Loucy (cell line): ENCODE data around the gene GDI2.

Experiments used
- H2AFZ ChIP-seq: fragments of 200-600 bp; sonication (generic); 2 replicates; pipeline ENCODE4 v1.6.0; 2016; ENCODE audit warnings: antibody characterized with exemption, mild to moderate bottlenecking, low read length, moderate library complexity
- H3F3A ChIP-seq: fragments of 200-600 bp; 2 replicates; pipeline ENCODE4 v1.6.0; 2016; ENCODE audit warnings: antibody characterized with exemption, low read depth, mild to moderate bottlenecking
- H3K27me3 ChIP-seq: fragments of 200-600 bp; sonication (generic); 2 replicates; pipeline ENCODE4 v1.6.1; 2014; ENCODE audit warnings: low read length, mild to moderate bottlenecking; ENCODE audit not compliant: insufficient read depth, poor library complexity, severe bottlenecking
- H3K36me3 ChIP-seq: fragments of 200-600 bp; sonication (generic); 2 replicates; pipeline ENCODE4 v1.6.1; 2016; ENCODE audit warnings: low read length; ENCODE audit not compliant: insufficient read depth
- H3K4me1 ChIP-seq: fragments of 200-600 bp; sonication (generic); 2 replicates; pipeline ENCODE4 v1.5.1; 2014; ENCODE audit warnings: low read length, mild to moderate bottlenecking; ENCODE audit not compliant: insufficient read depth, poor library complexity, severe bottlenecking
- H3K4me2 ChIP-seq: fragments of 200-600 bp; sonication (generic); 2 replicates; pipeline ENCODE4 v1.6.0; 2014; ENCODE audit warnings: antibody characterized with exemption, low read length, low read depth, mild to moderate bottlenecking; ENCODE audit not compliant: poor library complexity, severe bottlenecking
- H3K4me3 ChIP-seq: fragments of 200-600 bp; sonication (generic); 2 replicates; pipeline ENCODE4 v1.5.1; 2014; ENCODE audit warnings: low read length, mild to moderate bottlenecking, mixed read lengths; ENCODE audit not compliant: poor library complexity, severe bottlenecking
- H3K79me2 ChIP-seq: fragments of 200-600 bp; sonication (generic); 2 replicates; pipeline ENCODE4 v1.6.1; 2014; ENCODE audit warnings: low read length; ENCODE audit not compliant: insufficient read depth
- H3K9ac ChIP-seq: fragments of 200-600 bp; sonication (generic); 2 replicates; pipeline ENCODE4 v1.6.0; 2014; ENCODE audit warnings: mild to moderate bottlenecking, low read depth, low read length, moderate library complexity; ENCODE audit not compliant: poor library complexity, severe bottlenecking
- H3K9me2 ChIP-seq: fragments of 200-600 bp; sonication (generic); replicated peaks from 2 replicates; pipeline ENCODE4 v1.6.1; 2016; ENCODE audit warnings: low read depth, low read length, mixed read lengths
- H3K9me3 ChIP-seq: fragments of 200-600 bp; sonication (generic); 2 replicates; pipeline ENCODE4 v1.6.1; 2014; ENCODE audit warnings: mild to moderate bottlenecking, antibody characterized with exemption, low read length, low read depth; ENCODE audit not compliant: insufficient read depth
- H4K20me1 ChIP-seq: fragments of 200-600 bp; sonication (generic); 2 replicates; pipeline ENCODE4 v1.6.0; 2014; ENCODE audit warnings: antibody characterized with exemption, low read length, mild to moderate bottlenecking; ENCODE audit not compliant: insufficient read depth, poor library complexity, severe bottlenecking
- CTCF ChIP-seq: fragments of 200-600 bp; sonication (generic); conservative IDR thresholded peaks from 2 replicates; pipeline ENCODE4 v1.5.1; 2014; ENCODE audit warnings: mild to moderate bottlenecking, antibody characterized with exemption, low read length
- EZH2phosphoT487 ChIP-seq: fragments of 200-600 bp; IDR thresholded peaks from 2 replicates; pipeline ENCODE4 v1.6.1; 2018; ENCODE audit warnings: antibody characterized with exemption, mild to moderate bottlenecking, moderate library complexity, borderline replicate concordance

The GDI2 gene

GRCh38 chr10:5761220-5761619, 52.0 kb downstream of the GDI2 start:
- Histone ChIP-seq H3K9me2 (no peaks in the 10 kb centered on the region), H3K4me3 (no peak overlapping the region), H3K4me2 (no peak overlapping the region), H3K79me2 (no peaks in the 10 kb centered on the region), H4K20me1 (peaks cover 4% of the 10 kb centered on the region), H3K36me3 (peaks cover 96% of the 10 kb centered on the region), H3K4me1 (no peaks in the 10 kb centered on the region), H3K9me3 (no peaks in the 10 kb centered on the region), H3K27me3 (no peaks in the 10 kb centered on the region), H2AFZ (no peak overlapping the region), H3F3A (peaks cover 12% of the 10 kb centered on the region; the same call in 1 of the 2 replicates), H3K9ac (no peak overlapping the region)
- no peak for TF ChIP-seq EZH2phosphoT487
- no peak for TF ChIP-seq CTCF

GRCh38 chr10:5760515-5760914, 52.7 kb downstream of the GDI2 start:
- peaks cover 92% of the 10 kb centered on the region for H3K36me3 ChIP-seq
- H3F3A ChIP-seq = peaks cover 12% of the 10 kb centered on the region; the same call in 1 of the 2 replicates
- TF ChIP-seq EZH2phosphoT487 (no peak), CTCF (no peak)

GRCh38 chr10:5758927-5759326, 54.3 kb downstream of the GDI2 start:
- TF ChIP-seq EZH2phosphoT487 (no peak), CTCF (no peak)
- Histone ChIP-seq H3K4me1 (no peaks in the 10 kb centered on the region), H2AFZ (no peak overlapping the region), H3K4me3 (no peak overlapping the region), H3K79me2 (no peaks in the 10 kb centered on the region), H3K9ac (no peak overlapping the region), H4K20me1 (no peaks in the 10 kb centered on the region), H3F3A (peaks cover 6% of the 10 kb centered on the region; the same call in 1 of the 2 replicates), H3K4me2 (no peak overlapping the region), H3K36me3 (peaks cover 76% of the 10 kb centered on the region), H3K9me3 (no peaks in the 10 kb centered on the region), H3K27me3 (no peaks in the 10 kb centered on the region), H3K9me2 (no peaks in the 10 kb centered on the region)

More at GRCh38 chr10:5760515-5760914, 52.7 kb downstream of the GDI2 start:
- Histone ChIP-seq H3K4me1 (no peaks in the 10 kb centered on the region), H3K9me2 (no peaks in the 10 kb centered on the region), H2AFZ (no peak overlapping the region), H4K20me1 (peaks cover 4% of the 10 kb centered on the region), H3K9ac (no peak overlapping the region), H3K4me3 (no peak overlapping the region), H3K9me3 (no peaks in the 10 kb centered on the region), H3K27me3 (no peaks in the 10 kb centered on the region), H3K4me2 (no peak overlapping the region), H3K79me2 (no peaks in the 10 kb centered on the region)
